Hematopoietic multipotent progenitor cell treated with erythropoietin and hydrocortisone succinate and interleukin-3 and kit ligand, for 4 days (in vitro differentiated cells): ENCODE data around the gene NEK3.
"Not testable (repeated sequence)": the region's sequence is repeated elsewhere in the genome, so short reads cannot be mapped to it uniquely, and the experiment has no call there.

Source experiments
- DNase-seq: peaks from one replicate; pipeline ENCODE4 v3.0.0-alpha.2; 2015

NEK3 gene

DNA sequence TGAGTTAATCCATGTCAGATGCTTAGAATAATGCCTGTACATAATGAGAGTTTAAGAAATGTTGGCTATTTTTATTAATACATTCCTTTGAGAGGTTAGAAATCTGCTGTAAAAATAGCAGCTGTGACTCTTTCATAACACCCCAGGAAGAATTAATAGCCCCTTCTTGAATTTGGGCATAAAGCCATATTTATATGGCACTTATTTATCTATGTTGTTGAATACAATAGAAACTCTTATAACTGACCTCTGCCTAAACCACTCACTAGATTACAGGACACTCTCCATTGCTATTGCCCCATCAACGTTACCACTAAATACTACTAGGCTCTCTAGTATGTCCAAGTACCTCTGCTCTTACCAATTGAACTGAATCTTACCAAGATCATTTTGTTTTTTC lies 46.8 kb downstream of the NEK3 start:
- no peak for DNase-seq

DNA sequence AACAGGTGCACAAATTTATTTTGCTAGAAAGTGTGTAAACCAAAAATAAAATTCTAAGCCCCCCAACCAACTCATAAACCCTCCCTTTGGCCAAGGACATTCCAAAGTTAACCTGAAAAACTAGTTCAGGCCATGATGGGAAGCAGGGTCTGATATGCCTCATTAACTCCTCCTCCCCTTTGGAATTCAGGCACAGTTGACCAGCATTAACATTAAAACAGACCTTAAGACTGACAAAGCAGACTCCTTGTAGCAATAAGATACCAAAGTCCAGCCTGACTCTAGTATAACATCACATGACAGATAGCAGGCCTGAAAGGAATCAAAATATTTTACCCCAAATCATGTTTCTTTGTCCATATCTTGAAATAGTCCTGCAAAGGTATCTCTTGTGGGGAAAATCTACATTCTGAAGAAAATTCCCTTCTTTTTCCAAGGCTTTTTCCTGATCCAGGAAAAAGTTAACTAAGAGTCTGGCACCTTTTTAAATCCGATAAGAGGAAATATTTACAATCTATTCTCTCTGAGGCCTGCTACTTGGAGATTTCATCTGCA lies 50.2 kb downstream of the NEK3 start:
- no peak for DNase-seq

- DNase-seq: no peak
These were observed 53.6 kb downstream of the NEK3 start for GRCh38 chr13:52105841-52106240.

DNA sequence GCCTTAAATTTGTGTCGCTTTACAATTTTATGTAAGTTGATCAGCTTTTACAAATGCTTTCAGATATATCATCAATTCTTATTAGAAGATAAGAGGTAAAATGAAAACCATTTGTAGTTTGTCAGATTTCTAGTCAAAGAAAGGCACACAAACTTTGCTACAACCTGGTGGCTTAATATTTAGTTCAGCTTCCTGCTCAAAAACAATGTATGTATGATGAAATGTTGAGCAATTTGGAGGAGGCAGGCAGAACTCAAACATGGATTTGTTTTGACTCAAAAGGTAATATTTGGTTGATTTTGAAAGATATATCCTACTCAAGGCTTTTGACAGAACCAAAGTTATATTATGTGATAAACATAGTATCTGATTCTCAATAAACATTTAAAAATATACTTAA lies 54.8 kb downstream of the NEK3 start:
- peak; percentile 10 for DNase-seq

DNA sequence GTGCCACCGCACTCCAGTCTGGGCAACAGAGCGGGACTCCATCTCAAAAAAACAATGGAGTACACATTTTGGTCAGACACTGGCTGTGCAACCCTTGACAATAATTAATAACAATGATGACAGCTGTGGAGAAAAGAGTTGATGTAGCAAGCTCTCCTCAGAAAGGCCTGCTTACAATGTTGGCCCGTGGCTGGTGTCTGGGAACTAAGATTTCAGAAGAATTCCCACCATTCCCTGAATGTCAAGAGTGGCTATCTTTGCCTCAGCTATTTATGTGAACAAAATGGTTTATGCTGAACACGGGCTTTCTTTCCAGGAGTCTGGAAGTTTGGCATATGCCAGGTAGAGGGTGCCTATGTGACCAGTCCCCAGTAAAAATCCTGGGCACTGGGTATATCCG lies 56.0 kb downstream of the NEK3 start:
- DNase-seq: no peak

DNA sequence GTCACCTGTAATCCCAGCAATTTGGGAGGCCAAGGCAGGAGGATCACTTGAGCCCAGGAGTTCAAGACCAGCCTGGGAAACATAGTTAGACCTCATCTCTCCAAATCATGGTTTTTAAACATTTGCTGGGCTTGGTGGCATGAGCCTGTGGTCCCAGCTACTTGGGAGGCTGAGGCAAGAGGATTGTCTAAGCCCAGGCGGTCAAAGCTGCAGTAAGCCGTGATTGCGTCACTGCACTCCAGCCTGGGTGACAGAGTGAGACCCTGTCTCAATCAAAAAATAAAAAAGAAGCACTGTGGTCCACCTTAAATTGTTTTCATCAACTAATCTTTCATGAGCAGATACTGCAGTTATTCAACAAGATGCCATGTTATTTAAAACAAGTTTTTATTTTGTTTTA lies 57.0 kb downstream of the NEK3 start:
- DNase-seq: not testable (repeated sequence)

- DNase-seq: no peak
These were observed 62.2 kb downstream of the NEK3 start for GRCh38 chr13:52097197-52097596.

DNA sequence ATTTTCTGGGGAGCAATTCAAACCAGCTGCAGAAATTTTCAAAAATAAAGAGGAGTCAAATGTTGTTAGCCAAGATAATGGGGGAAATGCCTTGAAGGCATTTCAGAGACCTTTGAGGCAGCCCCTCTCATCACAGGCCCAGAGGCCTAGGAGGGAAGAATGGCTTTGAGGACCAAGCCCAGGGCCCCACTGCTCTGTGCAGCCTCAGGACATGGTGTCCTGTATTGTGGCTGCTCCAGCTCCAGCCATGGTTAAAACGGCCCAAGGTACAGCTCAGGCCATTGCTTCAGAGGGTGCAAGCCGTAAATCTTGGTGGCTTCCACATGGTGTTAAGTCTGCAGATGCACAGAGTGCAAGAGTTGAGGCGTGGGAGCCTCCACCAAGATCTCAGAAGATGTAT lies 62.6 kb downstream of the NEK3 start:
- DNase-seq: no peak

- no peak for DNase-seq
These were observed 63.3 kb downstream of the NEK3 start for GRCh38 chr13:52096062-52096461.

DNA sequence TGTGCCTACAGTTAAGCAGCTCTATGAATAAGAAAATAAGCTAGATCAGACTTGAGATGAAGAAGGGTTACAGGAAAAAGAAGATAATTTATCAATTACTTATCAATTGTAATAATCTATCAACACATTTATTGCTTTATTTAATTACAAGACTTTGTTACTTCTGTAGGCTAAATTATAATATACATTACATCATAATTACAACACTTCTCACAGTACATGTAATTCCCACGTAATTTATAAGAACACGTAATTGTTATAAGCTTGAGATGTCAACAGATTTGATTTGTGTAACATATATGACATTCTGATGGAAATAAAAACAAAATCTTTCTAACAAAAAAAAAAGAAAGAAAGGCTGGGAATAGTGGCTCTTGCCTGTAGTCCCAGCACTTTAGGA lies 67.3 kb downstream of the NEK3 start:
- no peak for DNase-seq

GRCh38 chr13:52091473-52091872 lies 67.9 kb downstream of the NEK3 start:
- no peak for DNase-seq

- no peak for DNase-seq
These were observed 74.0 kb downstream of the NEK3 start for GRCh38 chr13:52085421-52085820.

DNA sequence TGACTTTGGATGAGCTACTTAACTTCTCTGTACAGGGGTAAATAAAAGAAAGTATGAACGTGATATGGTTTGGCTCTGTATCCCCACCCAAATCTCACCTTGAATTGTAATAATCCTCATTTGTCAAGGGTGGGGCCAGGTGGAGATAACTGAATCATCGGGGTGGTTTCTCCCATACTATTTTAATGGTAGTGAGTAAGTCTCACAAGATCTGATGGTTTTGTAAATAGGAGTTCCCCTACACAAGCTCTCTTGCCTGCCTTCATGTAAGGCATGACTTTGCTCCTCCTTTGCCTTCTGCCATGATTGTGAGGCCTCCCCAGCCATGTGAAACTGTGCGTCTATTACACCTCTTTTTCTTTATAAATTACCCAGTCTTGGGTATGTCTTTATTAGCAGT lies 74.4 kb downstream of the NEK3 start:
- not testable (repeated sequence) for DNase-seq
